SK-N-SH treated with all-trans-retinoic acid at 6 μM for 48 hours (cell line): ENCODE data around the gene CMBL.

Experiments used
- CREB5 ChIP-seq: fragments of 250-450 bp; sonication (Bioruptor Pico); IDR thresholded peaks from 2 replicates; pipeline ENCODE4 v1.5.1; 2020; ENCODE audit warnings: low read depth, mild to moderate bottlenecking, moderate library complexity
- ESRRG ChIP-seq: fragments of 250-450 bp; sonication (Bioruptor Pico); IDR thresholded peaks from 2 replicates; pipeline ENCODE4 v1.6.1; 2021; ENCODE audit warnings: mild to moderate bottlenecking
- ISL1 ChIP-seq: fragments of 250-450 bp; sonication (Bioruptor Pico); IDR thresholded peaks from 2 replicates; pipeline ENCODE4 v2.1.2; 2022; ENCODE audit warnings: mild to moderate bottlenecking, moderate library complexity
- OSR1 ChIP-seq: fragments of 250-450 bp; sonication (Bioruptor Pico); IDR thresholded peaks from 2 replicates; pipeline ENCODE4 v1.8.0; 2022; ENCODE audit warnings: moderate library complexity, mild to moderate bottlenecking, inconsistent platforms
- POU6F1 ChIP-seq: fragments of 250-450 bp; sonication (Bioruptor Pico); IDR thresholded peaks from 2 replicates; pipeline ENCODE4 v1.8.0; 2021; ENCODE audit warnings: low read depth, mild to moderate bottlenecking, moderate library complexity, borderline replicate concordance
- PPARA ChIP-seq: fragments of 250-450 bp; sonication (Bioruptor Pico); IDR thresholded peaks from 2 replicates; pipeline ENCODE4 v1.5.0; 2020; ENCODE audit warnings: mild to moderate bottlenecking, borderline replicate concordance
- SNAI2 ChIP-seq: fragments of 250-450 bp; sonication (Bioruptor Pico); IDR thresholded peaks from 2 replicates; pipeline ENCODE4 v1.5.0; 2020; ENCODE audit warnings: mild to moderate bottlenecking, moderate library complexity
- TCF4 ChIP-seq: fragments of 250-450 bp; sonication (Bioruptor Pico); IDR thresholded peaks from 2 replicates; pipeline ENCODE4 v1.8.0; 2021; ENCODE audit warnings: mild to moderate bottlenecking, moderate library complexity, borderline replicate concordance
- TOX ChIP-seq: fragments of 250-450 bp; sonication (Bioruptor Pico); IDR thresholded peaks from 2 replicates; pipeline ENCODE4 v1.8.0; 2021; ENCODE audit warnings: mild to moderate bottlenecking, moderate library complexity, borderline replicate concordance
- ZFP30 ChIP-seq: fragments of 450-650 bp; formaldehyde crosslinking; IDR thresholded peaks from 2 replicates; pipeline ENCODE4 v1.5.0; 2022; ENCODE audit warnings: mild to moderate bottlenecking, moderate library complexity
- ZNF70 ChIP-seq: fragments of 450-650 bp; formaldehyde crosslinking; IDR thresholded peaks from 2 replicates; pipeline ENCODE4 v1.5.0; 2020; ENCODE audit warnings: mild to moderate bottlenecking, moderate library complexity
- ZNF8 ChIP-seq: fragments of 450-650 bp; formaldehyde crosslinking; IDR thresholded peaks from 2 replicates; pipeline ENCODE4 v1.5.0; 2020; ENCODE audit warnings: mild to moderate bottlenecking, moderate library complexity
- TF ChIP-seq, protein P1 (sequence below): fragments of 250-450 bp; sonication (Bioruptor Pico); IDR thresholded peaks from 2 replicates; pipeline ENCODE4 v1.5.1; 2021; ENCODE audit warnings: mild to moderate bottlenecking, moderate library complexity
- TF ChIP-seq, protein P2 (sequence below): fragments of 250-450 bp; sonication (Bioruptor Pico); IDR thresholded peaks from 2 replicates; pipeline ENCODE4 v1.8.0; 2020; ENCODE audit warnings: mild to moderate bottlenecking, moderate library complexity, borderline replicate concordance

DNA sequence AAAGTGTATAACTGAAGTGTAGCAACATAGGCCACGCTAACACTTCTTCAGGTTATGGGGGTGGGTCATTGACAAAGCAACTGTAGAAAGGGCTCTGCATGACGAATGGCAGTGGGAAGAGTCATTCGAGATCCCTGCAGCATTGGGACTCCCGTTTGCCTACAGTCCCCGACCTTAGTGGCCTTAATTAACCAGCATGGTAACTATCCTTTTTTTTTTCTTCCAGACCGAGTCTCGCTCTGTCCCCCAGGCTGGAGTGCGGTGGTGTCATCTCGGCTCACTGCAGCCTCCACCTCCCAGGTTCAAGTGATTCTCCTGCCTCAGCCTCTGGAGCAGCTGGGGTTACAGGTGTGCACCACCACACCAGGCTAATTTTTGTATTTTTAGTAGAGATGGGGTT lies 14.2 kb upstream of the CMBL start:
- no peak for TF ChIP-seq PPARA
- TF ChIP-seq ESRRG (CRISPR knock-in tag), result no peak
- TF ChIP-seq ZNF8 (CRISPR knock-in tag), result no peak
- TF ChIP-seq ZNF70 (CRISPR knock-in tag), result no peak
- no peak for TF ChIP-seq TCF4
- no peak for TF ChIP-seq ZFP30
- TF ChIP-seq, protein P1, sequence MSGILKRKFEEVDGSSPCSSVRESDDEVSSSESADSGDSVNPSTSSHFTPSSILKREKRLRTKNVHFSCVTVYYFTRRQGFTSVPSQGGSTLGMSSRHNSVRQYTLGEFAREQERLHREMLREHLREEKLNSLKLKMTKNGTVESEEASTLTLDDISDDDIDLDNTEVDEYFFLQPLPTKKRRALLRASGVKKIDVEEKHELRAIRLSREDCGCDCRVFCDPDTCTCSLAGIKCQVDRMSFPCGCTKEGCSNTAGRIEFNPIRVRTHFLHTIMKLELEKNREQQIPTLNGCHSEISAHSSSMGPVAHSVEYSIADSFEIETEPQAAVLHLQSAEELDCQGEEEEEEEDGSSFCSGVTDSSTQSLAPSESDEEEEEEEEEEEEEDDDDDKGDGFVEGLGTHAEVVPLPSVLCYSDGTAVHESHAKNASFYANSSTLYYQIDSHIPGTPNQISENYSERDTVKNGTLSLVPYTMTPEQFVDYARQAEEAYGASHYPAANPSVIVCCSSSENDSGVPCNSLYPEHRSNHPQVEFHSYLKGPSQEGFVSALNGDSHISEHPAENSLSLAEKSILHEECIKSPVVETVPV (CRISPR knock-in tag), result no peak
- no peak for TF ChIP-seq POU6F1
- no peak for TF ChIP-seq TOX (CRISPR knock-in tag)
- no peak for TF ChIP-seq ISL1 (CRISPR knock-in tag)
- no peak for TF ChIP-seq OSR1 (CRISPR knock-in tag)
- no peak for TF ChIP-seq CREB5 (CRISPR knock-in tag)
- TF ChIP-seq SNAI2 (CRISPR knock-in tag), result no peak
- TF ChIP-seq, protein P2, sequence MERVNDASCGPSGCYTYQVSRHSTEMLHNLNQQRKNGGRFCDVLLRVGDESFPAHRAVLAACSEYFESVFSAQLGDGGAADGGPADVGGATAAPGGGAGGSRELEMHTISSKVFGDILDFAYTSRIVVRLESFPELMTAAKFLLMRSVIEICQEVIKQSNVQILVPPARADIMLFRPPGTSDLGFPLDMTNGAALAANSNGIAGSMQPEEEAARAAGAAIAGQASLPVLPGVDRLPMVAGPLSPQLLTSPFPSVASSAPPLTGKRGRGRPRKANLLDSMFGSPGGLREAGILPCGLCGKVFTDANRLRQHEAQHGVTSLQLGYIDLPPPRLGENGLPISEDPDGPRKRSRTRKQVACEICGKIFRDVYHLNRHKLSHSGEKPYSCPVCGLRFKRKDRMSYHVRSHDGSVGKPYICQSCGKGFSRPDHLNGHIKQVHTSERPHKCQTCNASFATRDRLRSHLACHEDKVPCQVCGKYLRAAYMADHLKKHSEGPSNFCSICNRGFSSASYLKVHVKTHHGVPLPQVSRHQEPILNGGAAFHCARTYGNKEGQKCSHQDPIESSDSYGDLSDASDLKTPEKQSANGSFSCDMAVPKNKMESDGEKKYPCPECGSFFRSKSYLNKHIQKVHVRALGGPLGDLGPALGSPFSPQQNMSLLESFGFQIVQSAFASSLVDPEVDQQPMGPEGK (CRISPR knock-in tag), result no peak
